Measurements from ENCODE around the gene CUX1. TPM values are rescaled to one million over a fixed set of nuclear protein-coding genes. Genes with fewer than 3 reads are reported as not detected.

Gene CUX1
- total and polyA plus RNA-seq, 10 of the 15 experiments (the other 5 are each of a cell fraction or from before 2014, with no cell fraction given): 6.1 to 48.6 (median 25.9) TPM

GRCh38 chr7:101957744-101958525, 140.5 kb downstream of the CUX1 start (continued):
- peak; percentile 21; the same call in 1 of the 2 replicates for TF ChIP-seq NFIC (IDR thresholded peaks at IDR 0.05; ENCODE audit: low read depth, low read length)
- peak; percentile 72 for TF ChIP-seq TCF12 (IDR thresholded peaks at IDR 0.05; ENCODE audit: low read depth, low read length)
- no peak for TF ChIP-seq ZNF217 (IDR thresholded peaks at IDR 0.05)
- peak; percentile 21; the same call in 1 of the 2 replicates for TF ChIP-seq JUNB (IDR thresholded peaks at IDR 0.05)
- TF ChIP-seq EP300 (IDR thresholded peaks at IDR 0.05; ENCODE audit: borderline replicate concordance in 1 of 2, control insufficient read depth in 1 of 2, low read depth in 2 of 2, low read length in 2 of 2): no peak
- TF ChIP-seq LARP7 (IDR thresholded peaks at IDR 0.05): no peak
- no peak for TF ChIP-seq ATF7 (IDR thresholded peaks at IDR 0.05; ENCODE audit: low read depth)
- no peak for TF ChIP-seq MXI1 (IDR thresholded peaks at IDR 0.05; ENCODE audit: low read depth, low read length)
- TF ChIP-seq KLF5 (IDR thresholded peaks at IDR 0.05; ENCODE audit: partially characterized antibody): no peak
- TF ChIP-seq ELK1 (IDR thresholded peaks at IDR 0.05; ENCODE audit: low read depth, low read length): no peak
- TF ChIP-seq NR2F1 (conservative IDR thresholded peaks at IDR 0.05): no peak
- peak in 1 of 2 experiments; percentile 25; a peak in 1 of 4 replicates for TF ChIP-seq ETV6 (conservative IDR thresholded peaks at IDR 0.05 in 1 of 2, IDR thresholded peaks at IDR 0.05 in 1 of 2; ENCODE audit: borderline replicate concordance in 1 of 2, low read depth in 1 of 2)
- no peak for TF ChIP-seq NFYA (IDR thresholded peaks at IDR 0.05; ENCODE audit: borderline replicate concordance, low read depth, low read length)
- TF ChIP-seq PML (IDR thresholded peaks at IDR 0.05; ENCODE audit: low read length): no peak
- no peak for TF ChIP-seq NFYB (IDR thresholded peaks at IDR 0.05; ENCODE audit: insufficient read depth, low read depth, low read length)
- no peak for TF ChIP-seq RFX5 (IDR thresholded peaks at IDR 0.05; ENCODE audit: low read depth, low read length)
- TF ChIP-seq IKZF1 (conservative IDR thresholded peaks at IDR 0.05): peak; percentile 36; the same call in 1 of the 2 replicates
- no peak for TF ChIP-seq STAT1 (conservative IDR thresholded peaks at IDR 0.05)
- no peak for TF ChIP-seq RAD21 (IDR thresholded peaks at IDR 0.05; ENCODE audit: insufficient read depth, low read depth, low read length)
- TF ChIP-seq FOXM1 (IDR thresholded peaks at IDR 0.05; ENCODE audit: low read depth, low read length): peak; percentile 54; the same call in 1 of the 2 replicates
- TF ChIP-seq ASH2L (IDR thresholded peaks at IDR 0.05; ENCODE audit: borderline replicate concordance, low read depth): no peak
- no peak for TF ChIP-seq CHD4 (IDR thresholded peaks at IDR 0.05)
- peak; percentile 81 for TF ChIP-seq RUNX3 (IDR thresholded peaks at IDR 0.05; ENCODE audit: low read length)
- peak; percentile 75 for TF ChIP-seq EED (IDR thresholded peaks at IDR 0.05; ENCODE audit: low read depth)
- no peak for TF ChIP-seq ZNF592 (IDR thresholded peaks at IDR 0.05)
- no peak for TF ChIP-seq SMAD1 (IDR thresholded peaks at IDR 0.05; ENCODE audit: low read depth, partially characterized antibody)
- no peak for TF ChIP-seq ESRRA (IDR thresholded peaks at IDR 0.05; ENCODE audit: low read length)
